HAP-1 (cell line): ENCODE measurements around the gene MAPK13.
"Not testable (repeated sequence)": the region's sequence is repeated elsewhere in the genome, so short reads cannot be mapped to it uniquely, and the experiment has no call there.

Source experiments
- DNase-seq, 2 experiments: peaks; one replicate each; pipeline ENCODE4 v3.0.0-alpha.2; 2016 to 2020; ENCODE audit warnings: low spot score in 2 of 2
- H3K27me3 ChIP-seq: fragments of 250-450 bp; sonication (Bioruptor Pico); 2 replicates; pipeline ENCODE4 v1.5.1; 2020; ENCODE audit warnings: low read depth, mild to moderate bottlenecking, moderate library complexity
- H3K36me3 ChIP-seq: fragments of 250-450 bp; sonication (Bioruptor Pico); replicated peaks from 2 replicates; pipeline ENCODE4 v1.5.1; 2020; ENCODE audit warnings: mild to moderate bottlenecking
- H3K4me1 ChIP-seq: fragments of 250-450 bp; sonication (Bioruptor Pico); 2 replicates; pipeline ENCODE4 v1.5.1; 2020; ENCODE audit warnings: mild to moderate bottlenecking
- H3K4me3 ChIP-seq: fragments of 250-450 bp; sonication (Bioruptor Pico); 2 replicates; pipeline ENCODE4 v1.5.1; 2020; ENCODE audit warnings: mild to moderate bottlenecking, moderate library complexity
- H3K9me3 ChIP-seq: fragments of 250-450 bp; sonication (Bioruptor Pico); 2 replicates; pipeline ENCODE4 v1.5.1; 2020; ENCODE audit warnings: mild to moderate bottlenecking, moderate library complexity
- in situ Hi-C: fragments of 300-500 bp; cut with MboI; formaldehyde crosslinking; loops from 3 replicates; pipeline ENCODE4 v1.14.3; 2020; ENCODE audit warnings: low sequenced_read_pairs, inconsistent platforms, mixed read lengths

The MAPK13 gene

GRCh38 chr6:36126553-36127458 lies 3.5 kb upstream of the MAPK13 start:
- H3K4me3 ChIP-seq, result no peak overlapping the region
- H3K9me3 ChIP-seq, result no peaks in the 10 kb centered on the region
- in situ Hi-C loops, result no loop called here
- DNase-seq, result no peak
- H3K27me3 ChIP-seq, result no peaks in the 10 kb centered on the region
- H3K4me1 ChIP-seq, result no peaks in the 10 kb centered on the region; the same call in 1 of the 2 replicates
- H3K36me3 ChIP-seq, result no peaks in the 10 kb centered on the region

- H3K9me3 ChIP-seq, result no peaks in the 10 kb centered on the region
- no peak overlapping the region for H3K4me3 ChIP-seq
- no peak for DNase-seq
- H3K4me1 ChIP-seq, result no peaks in the 10 kb centered on the region; the same call in 1 of the 2 replicates
- no peaks in the 10 kb centered on the region for H3K27me3 ChIP-seq
- in situ Hi-C loops, result no loop called here
- H3K36me3 ChIP-seq, result no peaks in the 10 kb centered on the region
These were observed 2.8 kb upstream of the MAPK13 start for GRCh38 chr6:36127462-36128016.

GRCh38 chr6:36128073-36128472 lies 2.2 kb upstream of the MAPK13 start:
- in situ Hi-C loops, result no loop called here
- no peaks in the 10 kb centered on the region for H3K9me3 ChIP-seq
- H3K36me3 ChIP-seq, result no peaks in the 10 kb centered on the region
- no peak for DNase-seq
- no peaks in the 10 kb centered on the region for H3K27me3 ChIP-seq
- no peaks in the 10 kb centered on the region; the same call in 1 of the 2 replicates for H3K4me1 ChIP-seq
- no peak overlapping the region for H3K4me3 ChIP-seq

- no peak for DNase-seq
- no peaks in the 10 kb centered on the region for H3K27me3 ChIP-seq
- no peaks in the 10 kb centered on the region for H3K36me3 ChIP-seq
- in situ Hi-C loops, result no loop called here
- H3K4me3 ChIP-seq, result no peak overlapping the region
- no peaks in the 10 kb centered on the region for H3K4me1 ChIP-seq
- H3K9me3 ChIP-seq, result no peaks in the 10 kb centered on the region
These were observed 1.5 kb upstream of the MAPK13 start for GRCh38 chr6:36128793-36129192.

GRCh38 chr6:36129334-36129733 lies 979 bp upstream of the MAPK13 start:
- H3K27me3 ChIP-seq, in situ Hi-C loops, H3K9me3 ChIP-seq, H3K4me3 ChIP-seq, H3K4me1 ChIP-seq, DNase-seq, H3K36me3 ChIP-seq: not testable (repeated sequence)

GRCh38 chr6:36130667-36131510 lies 576 bp downstream of the MAPK13 start:
- in situ Hi-C loops, result no loop called here
- H3K4me1 ChIP-seq, result no peaks in the 10 kb centered on the region
- no peaks in the 10 kb centered on the region for H3K36me3 ChIP-seq
- no peak for DNase-seq
- H3K27me3 ChIP-seq, result no peaks in the 10 kb centered on the region
- no peaks in the 10 kb centered on the region for H3K9me3 ChIP-seq
- H3K4me3 ChIP-seq, result no peak overlapping the region

- H3K36me3 ChIP-seq, result no peaks in the 10 kb centered on the region
- no peak for DNase-seq
- H3K4me3 ChIP-seq, result no peak overlapping the region
- H3K9me3 ChIP-seq, result no peaks in the 10 kb centered on the region
- in situ Hi-C loops, result no loop called here
- no peaks in the 10 kb centered on the region for H3K4me1 ChIP-seq
- H3K27me3 ChIP-seq, result no peaks in the 10 kb centered on the region
These were observed 1.4 kb downstream of the MAPK13 start for GRCh38 chr6:36131511-36132245.

- H3K4me1 ChIP-seq, result no peaks in the 10 kb centered on the region
- DNase-seq, result no peak
- no peaks in the 10 kb centered on the region for H3K36me3 ChIP-seq
- in situ Hi-C loops, result no loop called here
- H3K4me3 ChIP-seq, result no peak overlapping the region
- H3K9me3 ChIP-seq, result no peaks in the 10 kb centered on the region
- no peaks in the 10 kb centered on the region for H3K27me3 ChIP-seq
These were observed 2.1 kb downstream of the MAPK13 start for GRCh38 chr6:36132246-36132895.

- H3K9me3 ChIP-seq, result no peaks in the 10 kb centered on the region
- in situ Hi-C loops, result no loop called here
- H3K36me3 ChIP-seq, result no peaks in the 10 kb centered on the region
- DNase-seq, result no peak
- no peaks in the 10 kb centered on the region for H3K27me3 ChIP-seq
- H3K4me1 ChIP-seq, result no peaks in the 10 kb centered on the region
- no peak overlapping the region for H3K4me3 ChIP-seq
These were observed 2.8 kb downstream of the MAPK13 start for GRCh38 chr6:36133148-36133547.

GRCh38 chr6:36133912-36134311 lies 3.6 kb downstream of the MAPK13 start:
- in situ Hi-C loops, result no loop called here
- Histone ChIP-seq H3K36me3 (no peaks in the 10 kb centered on the region), H3K27me3 (no peaks in the 10 kb centered on the region), H3K4me3 (no peak overlapping the region), H3K9me3 (no peaks in the 10 kb centered on the region), H3K4me1 (no peaks in the 10 kb centered on the region)
- DNase-seq, result no peak

GRCh38 chr6:36135053-36135731 lies 4.9 kb downstream of the MAPK13 start:
- in situ Hi-C loops, result no loop called here
- DNase-seq, result no peak
- Histone ChIP-seq H3K27me3 (no peaks in the 10 kb centered on the region), H3K4me1 (no peaks in the 10 kb centered on the region; the same call in 1 of the 2 replicates), H3K36me3 (no peaks in the 10 kb centered on the region), H3K4me3 (no peak overlapping the region), H3K9me3 (no peaks in the 10 kb centered on the region)

GRCh38 chr6:36136034-36136433 lies 5.7 kb downstream of the MAPK13 start:
- DNase-seq, result no peak
- Histone ChIP-seq H3K27me3 (no peaks in the 10 kb centered on the region), H3K9me3 (no peaks in the 10 kb centered on the region), H3K4me1 (no peaks in the 10 kb centered on the region; the same call in 1 of the 2 replicates), H3K4me3 (no peak overlapping the region), H3K36me3 (no peaks in the 10 kb centered on the region)
- in situ Hi-C loops, result no loop called here
